WI38 (cell line): Measurements from ENCODE around the gene PXN.
"Not testable (repeated sequence)": the region's sequence is repeated elsewhere in the genome, so short reads cannot be mapped to it uniquely, and the experiment has no call there.

ENCODE experiments used
- H3K4me3 ChIP-seq: 2 replicates; pipeline ENCODE4 v1.5.1; 2011; ENCODE audit warnings: low read depth, mild to moderate bottlenecking, control low read depth, low read length
- CTCF ChIP-seq: IDR thresholded peaks from 2 replicates; pipeline ENCODE4 v1.5.1; 2012; ENCODE audit warnings: low read depth, mild to moderate bottlenecking, control low read depth, low read length

Gene PXN

GRCh38 chr12:120260607-120261006, 4.9 kb downstream of the PXN start:
- no peak for TF ChIP-seq CTCF
- no peak overlapping the region for H3K4me3 ChIP-seq

DNA sequence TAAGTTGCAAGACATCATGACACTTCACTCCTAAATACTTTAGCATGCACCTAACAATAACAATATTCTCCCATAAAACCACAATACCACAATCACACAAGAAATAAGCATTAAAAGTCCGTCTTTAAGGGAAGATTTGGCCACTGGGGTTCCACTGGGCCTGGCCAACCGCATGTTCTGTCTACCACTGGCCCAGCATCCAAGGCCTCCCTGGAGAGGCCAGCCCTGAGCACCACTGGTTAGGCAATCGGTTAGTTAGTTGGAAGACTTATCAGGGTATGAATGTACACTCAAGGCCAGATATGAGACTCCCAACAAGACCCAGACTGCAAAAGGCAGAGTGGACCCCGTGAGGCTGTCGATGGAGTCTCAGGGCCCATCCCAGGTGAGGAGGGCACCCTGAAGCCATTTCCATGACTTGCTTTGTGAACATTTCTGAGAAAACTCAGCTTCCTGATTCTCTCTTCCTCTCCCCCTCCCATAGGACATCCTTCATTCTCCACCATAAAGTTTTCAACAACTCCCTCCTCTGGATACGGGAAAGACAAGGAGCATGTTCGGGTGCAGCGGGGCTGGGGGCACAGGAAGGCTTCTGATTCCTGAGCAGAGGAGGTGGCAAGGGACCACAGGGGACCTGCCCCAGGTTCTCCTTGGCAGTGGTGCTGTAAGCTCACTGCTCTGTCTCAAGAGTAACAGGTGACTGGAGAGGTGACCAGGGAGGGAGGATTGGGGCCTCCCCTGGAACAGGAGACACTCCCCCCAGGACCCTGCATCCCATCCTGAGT, 5.9 kb downstream of the PXN start:
- TF ChIP-seq CTCF, result no peak
- no peak overlapping the region for H3K4me3 ChIP-seq

GRCh38 chr12:120258323-120258896, 7.1 kb downstream of the PXN start:
- H3K4me3 ChIP-seq, result no peak overlapping the region
- no peak for TF ChIP-seq CTCF

DNA sequence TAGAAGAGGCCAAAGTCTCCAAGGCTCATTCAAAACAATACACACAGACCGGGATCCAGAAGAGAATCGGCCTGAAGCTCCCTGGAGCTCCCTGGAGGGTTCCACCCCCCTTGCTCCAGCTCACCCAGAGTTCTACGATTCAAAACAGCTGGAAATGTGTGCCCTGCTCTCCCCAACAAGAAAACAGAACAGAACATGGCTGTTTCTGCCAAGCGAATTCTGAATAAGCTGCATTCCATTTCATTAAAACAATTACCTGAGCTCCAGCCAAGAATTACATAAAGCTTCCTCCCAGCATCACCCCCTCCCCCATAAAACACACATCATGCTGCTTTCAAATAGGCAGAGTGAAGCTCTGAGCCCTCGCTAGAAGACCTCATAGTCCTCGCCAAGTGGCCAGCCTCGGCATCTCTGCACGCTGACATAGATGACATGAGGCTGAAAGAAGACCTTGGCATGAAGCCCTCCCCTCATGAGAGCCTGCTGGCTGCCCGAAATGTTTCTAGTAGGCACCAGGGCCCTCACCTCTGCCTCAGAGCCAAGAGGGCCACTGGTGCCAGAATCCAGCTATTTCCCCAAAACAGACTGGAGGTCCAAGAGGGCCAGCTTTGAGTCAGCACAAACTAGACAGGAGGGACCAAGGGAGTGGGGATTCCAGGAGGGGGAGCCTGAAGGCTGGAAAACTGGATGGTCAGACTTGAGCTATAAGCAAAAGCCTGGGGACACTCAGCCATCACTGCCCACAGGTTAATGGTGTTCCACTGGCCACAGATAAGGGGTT, 8.3 kb downstream of the PXN start:
- H3K4me3 ChIP-seq, result peak overlapping the region; percentile 14; the same call in 1 of the 2 replicates
- no peak for TF ChIP-seq CTCF

DNA sequence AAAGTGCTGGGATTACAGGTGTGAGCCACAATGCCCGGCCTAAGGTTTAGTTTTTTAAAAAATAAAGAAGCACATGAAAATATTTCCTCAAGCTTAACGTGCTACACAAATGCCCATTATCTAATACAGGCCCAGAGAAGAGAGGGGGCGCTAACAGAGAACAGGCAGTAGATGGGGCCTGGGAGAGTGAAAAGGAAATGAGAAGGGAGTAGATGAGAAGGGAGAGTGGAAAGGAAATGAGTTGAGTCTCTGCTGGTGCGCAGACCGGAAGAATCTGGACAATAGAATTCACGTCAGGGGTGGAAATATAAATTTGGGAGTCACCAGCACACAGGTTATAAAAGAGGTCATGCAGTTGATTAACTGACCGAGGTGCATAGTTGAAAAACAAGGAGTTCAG, 10.7 kb downstream of the PXN start:
- TF ChIP-seq CTCF, result no peak
- H3K4me3 ChIP-seq, result no peak overlapping the region

- H3K4me3 ChIP-seq, result not testable (repeated sequence)
These were observed 12.2 kb downstream of the PXN start for GRCh38 chr12:120253313-120253712.

DNA sequence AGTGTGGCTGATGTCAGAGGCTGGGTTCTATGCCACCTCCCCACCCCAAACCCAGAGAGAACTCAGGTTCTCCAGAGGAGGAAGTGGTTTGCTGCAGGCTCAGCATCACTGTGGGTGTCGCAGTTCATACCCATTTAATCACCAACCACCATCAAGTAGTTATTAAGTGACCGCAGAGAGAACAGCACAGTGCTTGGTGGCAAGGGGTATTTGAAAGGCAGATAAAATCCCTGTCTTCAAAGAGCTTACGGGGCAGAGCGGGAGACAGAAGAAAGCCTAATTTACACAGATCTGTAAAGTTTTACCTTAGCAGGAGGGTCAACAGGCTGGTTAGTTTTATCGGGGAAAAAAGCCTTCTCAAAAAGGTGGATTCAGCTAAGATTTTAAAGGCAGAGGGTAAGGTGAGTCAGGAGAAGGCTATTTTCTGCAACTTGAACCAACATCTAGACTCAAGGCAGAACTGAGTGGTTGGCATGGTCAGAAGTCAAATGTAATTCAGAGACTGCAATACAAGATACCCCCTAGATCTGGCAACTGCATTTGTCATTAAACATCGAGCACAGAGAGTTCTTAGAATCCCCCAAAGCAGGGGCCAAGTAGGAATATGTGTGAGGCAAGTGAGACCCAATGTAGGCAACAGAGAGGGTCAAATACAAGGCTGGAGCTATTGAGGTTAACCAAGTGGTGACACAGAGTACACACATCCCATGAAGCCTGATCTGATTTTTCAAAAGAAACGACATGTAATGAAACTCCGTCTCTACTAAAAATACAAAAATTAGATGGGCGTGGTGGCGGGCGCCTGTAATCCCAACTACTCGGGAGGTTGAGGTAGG, 13.2 kb downstream of the PXN start:
- no peak for TF ChIP-seq CTCF
- no peak overlapping the region for H3K4me3 ChIP-seq

DNA sequence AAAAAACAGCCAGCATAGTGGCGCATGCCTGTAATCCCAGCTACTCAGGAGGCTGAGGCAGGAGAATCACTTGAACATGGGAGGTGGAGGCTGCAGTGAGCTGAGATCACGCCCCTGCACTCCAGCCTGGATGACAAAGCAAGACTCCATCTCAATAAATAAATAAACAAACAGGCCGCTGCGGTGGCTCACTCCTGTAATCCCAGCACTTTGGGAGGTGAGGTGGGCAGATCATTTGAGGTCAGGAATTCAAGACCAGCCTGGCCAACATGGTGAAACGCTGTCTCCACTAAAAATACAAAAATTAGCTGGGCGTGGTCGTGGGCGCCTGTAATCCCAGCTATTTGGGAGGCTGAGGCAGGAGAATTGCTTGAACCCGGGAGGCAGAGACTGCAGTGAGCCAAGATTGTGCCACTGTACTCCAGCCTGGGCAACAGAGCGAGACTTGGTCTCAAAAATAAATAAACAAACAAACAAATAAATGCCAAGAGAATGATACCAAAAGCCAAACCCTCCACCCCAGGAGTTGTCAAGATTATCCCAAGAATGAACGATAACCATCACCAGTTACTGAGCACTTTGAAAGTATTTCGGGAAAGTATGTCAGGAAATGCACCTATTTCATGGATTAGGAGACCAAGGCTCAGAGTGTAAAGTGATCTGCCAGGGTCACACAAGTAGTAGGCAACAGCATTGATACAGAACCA, 14.0 kb downstream of the PXN start:
- H3K4me3 ChIP-seq, result not testable (repeated sequence)
